Parathyroid adenoma (tissue), 2 donors: ENCODE data around the gene EVA1A.

Experiments used
- H2AFZ ChIP-seq: fragments of 300-600 bp; sonication (generic); one replicate; pipeline ENCODE4 v1.7.0; 2017; ENCODE audit warnings: antibody characterized with exemption, mild to moderate bottlenecking
- H3K27ac ChIP-seq: fragments of 300-600 bp; sonication (generic); one replicate; pipeline ENCODE4 v1.7.0; 2017
- H3K27me3 ChIP-seq: fragments of 300-600 bp; sonication (generic); one replicate; pipeline ENCODE4 v1.7.0; 2017; ENCODE audit warnings: low read length; ENCODE audit not compliant: control insufficient read depth, insufficient read depth
- H3K36me3 ChIP-seq: fragments of 300-600 bp; sonication (generic); one replicate; pipeline ENCODE4 v1.7.0; 2017; ENCODE audit warnings: low read length; ENCODE audit not compliant: control insufficient read depth, insufficient read depth
- H3K4me1 ChIP-seq: fragments of 300-600 bp; sonication (generic); one replicate; pipeline ENCODE4 v1.7.0; 2017; ENCODE audit warnings: control low read depth
- H3K4me2 ChIP-seq: fragments of 300-600 bp; sonication (generic); one replicate; pipeline ENCODE4 v1.7.0; 2017; ENCODE audit warnings: low read length
- H3K4me3 ChIP-seq: fragments of 300-600 bp; sonication (generic); one replicate; pipeline ENCODE4 v1.7.0; 2017; ENCODE audit warnings: low read depth, low read length
- H3K79me2 ChIP-seq: fragments of 300-600 bp; sonication (generic); one replicate; pipeline ENCODE4 v1.7.0; 2017; ENCODE audit warnings: control low read depth
- H3K9ac ChIP-seq: fragments of 300-600 bp; sonication (generic); one replicate; pipeline ENCODE4 v1.7.0; 2017; ENCODE audit warnings: mild to moderate bottlenecking
- H3K9me3 ChIP-seq: fragments of 300-600 bp; sonication (generic); one replicate; pipeline ENCODE4 v1.7.0; 2017; ENCODE audit warnings: low read length; ENCODE audit not compliant: control insufficient read depth
- CTCF ChIP-seq: fragments of 300-600 bp; sonication (generic); IDR thresholded peaks from one replicate; pipeline ENCODE4 v1.7.0; 2017; ENCODE audit warnings: antibody characterized with exemption, mild to moderate bottlenecking
- donor health status: primary hyperparathyroidism.

EVA1A gene

GRCh38 chr2:75453384-75454240, 107.1 kb downstream of the EVA1A start:
- Histone ChIP-seq H3K9me3 (no peaks in the 10 kb centered on the region), H3K79me2 (no peaks in the 10 kb centered on the region), H3K4me3 (no peak overlapping the region), H3K4me1 (no peaks in the 10 kb centered on the region), H2AFZ (no peak overlapping the region), H3K4me2 (no peak overlapping the region), H3K27ac (no peak overlapping the region), H3K9ac (no peak overlapping the region), H3K27me3 (no peaks in the 10 kb centered on the region), H3K36me3 (no peaks in the 10 kb centered on the region)
- no peak for TF ChIP-seq CTCF

GRCh38 chr2:75450068-75450467, 110.7 kb downstream of the EVA1A start:
- Histone ChIP-seq H3K36me3 (no peaks in the 10 kb centered on the region), H2AFZ (no peak overlapping the region), H3K9me3 (no peaks in the 10 kb centered on the region), H3K27ac (no peak overlapping the region), H3K4me2 (no peak overlapping the region), H3K27me3 (no peaks in the 10 kb centered on the region), H3K79me2 (no peaks in the 10 kb centered on the region), H3K9ac (no peak overlapping the region), H3K4me1 (no peaks in the 10 kb centered on the region), H3K4me3 (no peak overlapping the region)
- no peak for TF ChIP-seq CTCF

- no peak overlapping the region for H3K4me2 ChIP-seq
- H3K36me3 ChIP-seq = no peaks in the 10 kb centered on the region
- H3K4me1 ChIP-seq = no peaks in the 10 kb centered on the region
- H3K9ac ChIP-seq = no peak overlapping the region
- no peaks in the 10 kb centered on the region for H3K79me2 ChIP-seq
- H3K9me3 ChIP-seq = no peaks in the 10 kb centered on the region
- TF ChIP-seq CTCF = no peak
- H3K27ac ChIP-seq = no peak overlapping the region
- H3K27me3 ChIP-seq = no peaks in the 10 kb centered on the region
- no peak overlapping the region for H2AFZ ChIP-seq
- no peak overlapping the region for H3K4me3 ChIP-seq
Measured at GRCh38 chr2:75447176-75447575, 113.6 kb downstream of the EVA1A start.
